Nephron (organoid): ENCODE measurements around the gene ID2.
A peak's percentile ranks its signal among the peaks of the same experiment; 100 is the strongest.

ENCODE experiments used
- H3K27ac Mint-ChIP-seq, 3 experiments: 2 replicates each; pipeline ENCODE4 v1.8.0; 2020; ENCODE audit warnings: mixed read lengths in 3 of 3, mild to moderate bottlenecking in 2 of 3, moderate library complexity in 1 of 3
- H3K27me3 Mint-ChIP-seq: 2 replicates; pipeline ENCODE4 v1.8.0; 2021; ENCODE audit warnings: low read depth, mild to moderate bottlenecking, moderate library complexity, mixed read lengths
- H3K36me3 Mint-ChIP-seq: 2 replicates; pipeline ENCODE4 v1.8.0; 2020; ENCODE audit warnings: low read depth, mixed read lengths
- H3K4me1 Mint-ChIP-seq: 2 replicates; pipeline ENCODE4 v1.8.0; 2020; ENCODE audit warnings: mixed read lengths
- H3K4me3 Mint-ChIP-seq, 3 experiments: 2 replicates each; pipeline ENCODE4 v1.8.0; 2020; ENCODE audit warnings: mild to moderate bottlenecking in 3 of 3, mixed read lengths in 3 of 3, moderate library complexity in 2 of 3
- H3K9me3 Mint-ChIP-seq: 2 replicates; pipeline ENCODE4 v1.8.0; 2020; ENCODE audit warnings: mixed read lengths
- TF ChIP-seq, protein P1 (sequence below), 3 experiments: fragments of 200-600 bp; sonication (generic); IDR thresholded peaks; one replicate each; pipeline ENCODE4 v1.5.0; 2021; ENCODE audit warnings: antibody characterized with exemption in 3 of 3; ENCODE audit not compliant: unreplicated experiment in 3 of 3

The ID2 gene

GRCh38 chr2:8656811-8657210 lies 25.0 kb upstream of the ID2 start:
- Mint-ChIP-seq H3K27ac (peak overlapping the region in 2 of 3 experiments; percentile 24 to 36), H3K4me3 (no peak overlapping the region), H3K9me3 (no peaks in the 10 kb centered on the region), H3K27me3 (peaks cover 6% of the 10 kb centered on the region), H3K36me3 (peaks cover 3% of the 10 kb centered on the region), H3K4me1 (peaks cover 16% of the 10 kb centered on the region)
- TF ChIP-seq, protein P1, sequence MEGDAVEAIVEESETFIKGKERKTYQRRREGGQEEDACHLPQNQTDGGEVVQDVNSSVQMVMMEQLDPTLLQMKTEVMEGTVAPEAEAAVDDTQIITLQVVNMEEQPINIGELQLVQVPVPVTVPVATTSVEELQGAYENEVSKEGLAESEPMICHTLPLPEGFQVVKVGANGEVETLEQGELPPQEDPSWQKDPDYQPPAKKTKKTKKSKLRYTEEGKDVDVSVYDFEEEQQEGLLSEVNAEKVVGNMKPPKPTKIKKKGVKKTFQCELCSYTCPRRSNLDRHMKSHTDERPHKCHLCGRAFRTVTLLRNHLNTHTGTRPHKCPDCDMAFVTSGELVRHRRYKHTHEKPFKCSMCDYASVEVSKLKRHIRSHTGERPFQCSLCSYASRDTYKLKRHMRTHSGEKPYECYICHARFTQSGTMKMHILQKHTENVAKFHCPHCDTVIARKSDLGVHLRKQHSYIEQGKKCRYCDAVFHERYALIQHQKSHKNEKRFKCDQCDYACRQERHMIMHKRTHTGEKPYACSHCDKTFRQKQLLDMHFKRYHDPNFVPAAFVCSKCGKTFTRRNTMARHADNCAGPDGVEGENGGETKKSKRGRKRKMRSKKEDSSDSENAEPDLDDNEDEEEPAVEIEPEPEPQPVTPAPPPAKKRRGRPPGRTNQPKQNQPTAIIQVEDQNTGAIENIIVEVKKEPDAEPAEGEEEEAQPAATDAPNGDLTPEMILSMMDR (IDR thresholded peaks at IDR 0.05; ENCODE audit: unreplicated experiment in 3 of 3) = no peak

- H3K4me1 Mint-ChIP-seq = peaks cover 23% of the 10 kb centered on the region
- peaks cover 6% of the 10 kb centered on the region for H3K27me3 Mint-ChIP-seq
- peak overlapping the region in 2 of 3 experiments; percentile 24 to 27 for H3K27ac Mint-ChIP-seq
- H3K4me3 Mint-ChIP-seq = no peak overlapping the region
- H3K36me3 Mint-ChIP-seq = peaks cover 3% of the 10 kb centered on the region
- TF ChIP-seq, protein P1 (IDR thresholded peaks at IDR 0.05; ENCODE audit: unreplicated experiment in 3 of 3) = no peak
- H3K9me3 Mint-ChIP-seq = no peaks in the 10 kb centered on the region
These were observed 24.3 kb upstream of the ID2 start for GRCh38 chr2:8657423-8658062.

DNA sequence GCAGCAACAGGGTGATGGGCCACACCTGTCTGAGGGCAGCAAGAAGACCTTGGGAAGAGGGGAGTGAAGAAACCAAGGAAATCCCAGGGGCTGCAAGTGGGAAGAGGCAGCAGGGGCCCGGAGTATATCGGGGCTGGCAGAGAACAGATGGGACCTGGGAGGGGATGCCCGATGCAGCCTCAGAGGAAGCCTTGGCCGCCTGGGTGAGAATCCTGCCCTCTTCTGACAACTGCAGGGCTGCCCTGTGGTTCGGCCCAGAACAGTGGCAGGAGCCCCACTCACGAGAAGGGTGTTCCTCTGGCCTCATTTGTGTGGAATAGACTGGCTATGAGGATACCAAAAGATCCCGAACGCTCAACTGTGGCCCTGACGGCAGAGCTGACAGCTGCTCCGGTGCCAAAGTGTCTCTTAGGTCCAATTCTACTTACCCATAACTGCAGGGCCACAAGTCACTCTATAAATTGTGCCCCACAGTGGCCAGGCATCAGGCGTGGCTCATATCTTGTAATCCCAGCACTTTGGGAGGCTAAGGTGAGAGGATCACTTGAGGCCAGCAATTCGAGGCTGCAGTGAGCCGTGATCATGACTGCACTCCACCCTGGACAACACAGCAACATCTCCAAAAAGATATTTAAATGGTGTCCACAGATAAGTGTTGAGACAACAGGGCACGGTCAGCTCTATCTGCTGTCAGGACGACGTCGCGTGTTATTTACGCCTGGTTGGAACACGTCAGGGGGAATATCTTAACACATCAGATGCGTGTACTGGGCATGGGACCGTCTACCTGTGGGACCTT lies 23.6 kb upstream of the ID2 start:
- TF ChIP-seq, protein P1 (IDR thresholded peaks at IDR 0.05; ENCODE audit: unreplicated experiment in 3 of 3) = no peak
- Mint-ChIP-seq H3K4me3 (no peak overlapping the region), H3K4me1 (peaks cover 25% of the 10 kb centered on the region), H3K27me3 (peaks cover 6% of the 10 kb centered on the region), H3K9me3 (no peaks in the 10 kb centered on the region), H3K27ac (peak overlapping the region in 2 of 3 experiments; percentile 24 to 27), H3K36me3 (peaks cover 3% of the 10 kb centered on the region)

GRCh38 chr2:8659092-8659734 lies 22.6 kb upstream of the ID2 start:
- peaks cover 3% of the 10 kb centered on the region for H3K36me3 Mint-ChIP-seq
- TF ChIP-seq, protein P1 (IDR thresholded peaks at IDR 0.05; ENCODE audit: unreplicated experiment in 3 of 3) = no peak
- H3K9me3 Mint-ChIP-seq = no peaks in the 10 kb centered on the region
- H3K27ac Mint-ChIP-seq = peak overlapping the region in 2 of 3 experiments; percentile 48 to 88
- peaks cover 6% of the 10 kb centered on the region for H3K27me3 Mint-ChIP-seq
- H3K4me3 Mint-ChIP-seq = no peak overlapping the region
- peaks cover 25% of the 10 kb centered on the region for H3K4me1 Mint-ChIP-seq

- H3K4me1 Mint-ChIP-seq = peaks cover 25% of the 10 kb centered on the region
- H3K36me3 Mint-ChIP-seq = peaks cover 3% of the 10 kb centered on the region
- H3K27me3 Mint-ChIP-seq = peaks cover 6% of the 10 kb centered on the region
- TF ChIP-seq, protein P1 (IDR thresholded peaks at IDR 0.05; ENCODE audit: unreplicated experiment in 3 of 3) = no peak
- H3K4me3 Mint-ChIP-seq = no peak overlapping the region
- H3K27ac Mint-ChIP-seq = peak overlapping the region; percentile 17 to 46 (median 20)
- no peaks in the 10 kb centered on the region for H3K9me3 Mint-ChIP-seq
These were observed 21.9 kb upstream of the ID2 start for GRCh38 chr2:8659735-8660492.
